GM21423 (cell line): ENCODE data around the gene CTSE.

Experiments used
- ATAC-seq: cut with Tn5 transposase; IDR thresholded peaks from one replicate; pipeline ENCODE4 v1.9.1; 2021; ENCODE audit warnings: mild to moderate bottlenecking, moderate library complexity; ENCODE audit not compliant: unreplicated experiment

CTSE gene

GRCh38 chr1:205973377-205974232, 50.1 kb downstream of the CTSE start:
- no peak for ATAC-seq

GRCh38 chr1:205972491-205973168, 51.1 kb downstream of the CTSE start:
- ATAC-seq = no peak

- ATAC-seq = no peak
These were observed 51.6 kb downstream of the CTSE start for GRCh38 chr1:205972081-205972480.

GRCh38 chr1:205971082-205971481, 52.6 kb downstream of the CTSE start:
- no peak for ATAC-seq

GRCh38 chr1:205970486-205970885, 53.2 kb downstream of the CTSE start:
- no peak for ATAC-seq

GRCh38 chr1:205969229-205969628, 54.5 kb downstream of the CTSE start:
- ATAC-seq = no peak

GRCh38 chr1:205967554-205968335, 56.0 kb downstream of the CTSE start:
- ATAC-seq = no peak

- no peak for ATAC-seq
These were observed 58.4 kb downstream of the CTSE start for GRCh38 chr1:205965036-205965884.

GRCh38 chr1:205963352-205964155, 60.1 kb downstream of the CTSE start:
- no peak for ATAC-seq

GRCh38 chr1:205962821-205963221, 60.9 kb downstream of the CTSE start:
- no peak for ATAC-seq

GRCh38 chr1:205961991-205962820, 61.5 kb downstream of the CTSE start:
- ATAC-seq = no peak

- ATAC-seq = no peak
These were observed 62.3 kb downstream of the CTSE start for GRCh38 chr1:205961405-205961804.

- no peak for ATAC-seq
These were observed 63.9 kb downstream of the CTSE start for GRCh38 chr1:205959789-205960188.
